ENCODE measurements around the gene ACE2.

- TF ChIP-seq POLR2AphosphoS5 (IDR thresholded peaks at IDR 0.05; ENCODE audit: low read depth, low read length) = no peak
- no peak for TF ChIP-seq REST (IDR thresholded peaks at IDR 0.05; ENCODE audit: insufficient read depth in 1 of 2, low read depth in 2 of 2, low read length in 2 of 2)
- no peak for TF ChIP-seq TAF1 (IDR thresholded peaks at IDR 0.05; ENCODE audit: borderline replicate concordance, insufficient read depth, low read length)
- no peak for TF ChIP-seq SIN3A (IDR thresholded peaks at IDR 0.05; ENCODE audit: borderline replicate concordance, insufficient read depth, low read length)
Observed at GRCh38 chrX:15645266-15645665, 44.5 kb upstream of the ACE2 start.
